Stimulated activated CD4-positive, alpha-beta T cell treated with anti-CD3 and anti-CD28 coated beads, Interleukin-2, amount 100 ng/mL, for 24 hours (primary cell): ENCODE measurements around the gene MRC1.

Experiments used
- DNase-seq, 2 donors: peaks; one replicate each; pipeline ENCODE4 v3.0.0-alpha.2; 2020

Gene MRC1

GRCh38 chr10:17808971-17809841 lies at the start of gene MRC1:
MRC1 (plus strand) TSS chr10:17809348; CDS start chr10:17809466, 118 bp downstream.
- DNase-seq = no peak

GRCh38 chr10:17764142-17764541 lies 45.0 kb upstream of the MRC1 start:
- DNase-seq = no peak

- DNase-seq = no peak
These were observed 43.5 kb upstream of the MRC1 start for GRCh38 chr10:17765602-17766001.

- DNase-seq = no peak
These were observed 42.4 kb upstream of the MRC1 start for GRCh38 chr10:17766731-17767130.

- DNase-seq = no peak
These were observed 40.7 kb upstream of the MRC1 start for GRCh38 chr10:17768496-17768895.

GRCh38 chr10:17768957-17769356 lies 40.2 kb upstream of the MRC1 start:
- DNase-seq = no peak

- no peak for DNase-seq
These were observed 38.1 kb upstream of the MRC1 start for GRCh38 chr10:17771017-17771416.

GRCh38 chr10:17779784-17780183 lies 29.4 kb upstream of the MRC1 start:
- DNase-seq = no peak

- no peak for DNase-seq
These were observed 28.4 kb upstream of the MRC1 start for GRCh38 chr10:17780727-17781126.

GRCh38 chr10:17781856-17782255 lies 27.3 kb upstream of the MRC1 start:
- no peak for DNase-seq

- DNase-seq = no peak
These were observed 26.1 kb upstream of the MRC1 start for GRCh38 chr10:17782921-17783665.

- no peak for DNase-seq
These were observed 25.4 kb upstream of the MRC1 start for GRCh38 chr10:17783751-17784150.

- DNase-seq = no peak
These were observed 24.5 kb upstream of the MRC1 start for GRCh38 chr10:17784688-17785087.

- no peak for DNase-seq
These were observed 23.7 kb upstream of the MRC1 start for GRCh38 chr10:17785276-17785930.

GRCh38 chr10:17787087-17787961 lies 21.8 kb upstream of the MRC1 start:
- DNase-seq = no peak

GRCh38 chr10:17788646-17789045 lies 20.5 kb upstream of the MRC1 start:
- DNase-seq = no peak

GRCh38 chr10:17789396-17789795 lies 19.8 kb upstream of the MRC1 start:
- no peak for DNase-seq

GRCh38 chr10:17790651-17791050 lies 18.5 kb upstream of the MRC1 start:
- no peak for DNase-seq

GRCh38 chr10:17792991-17793390 lies 16.2 kb upstream of the MRC1 start:
- DNase-seq = no peak

GRCh38 chr10:17793823-17794644 lies 15.1 kb upstream of the MRC1 start:
- no peak for DNase-seq

- DNase-seq = no peak
These were observed 14.1 kb upstream of the MRC1 start for GRCh38 chr10:17795083-17795482.
